Lung (tissue), 12 donors: Measurements from ENCODE around the gene SND1. TPM values are rescaled to one million over a fixed set of nuclear protein-coding genes. Genes with fewer than 3 reads are reported as not detected.

Experiments
- ATAC-seq: fragments of 200-7000 bp; cut with Tn5 transposase; one replicate; pipeline ENCODE4 v1.9.1; 2020; ENCODE audit warnings: moderate number of reproducible peaks; ENCODE audit not compliant: insufficient read depth, low FRiP score
- DNase-seq, 3 donors: peaks; one replicate each; pipeline ENCODE4 v3.0.0-alpha.2; 2013 to 2017
- H3K27ac ChIP-seq, 2 donors: one replicate each; pipeline ENCODE4 v1.5.1; 2013; ENCODE audit warnings: mild to moderate bottlenecking in 2 of 2, moderate library complexity in 2 of 2, control low read depth in 1 of 2, inconsistent platforms in 1 of 2, low read depth in 1 of 2, low read length in 1 of 2
- H3K27me3 ChIP-seq, 3 donors: one replicate each; pipeline ENCODE4 v1.5.1; 2013; ENCODE audit warnings: low read length in 2 of 3; ENCODE audit not compliant: control insufficient read depth in 3 of 3, insufficient read depth in 3 of 3
- H3K36me3 ChIP-seq, 4 donors: one replicate each; pipeline ENCODE4 v1.5.1; 2013; ENCODE audit warnings: low read length in 4 of 4, mild to moderate bottlenecking in 1 of 4, moderate library complexity in 1 of 4; ENCODE audit not compliant: control insufficient read depth in 4 of 4, insufficient read depth in 4 of 4
- H3K4me1 ChIP-seq, 5 donors: one replicate each; pipeline ENCODE4 v1.5.1; 2013; ENCODE audit warnings: low read length in 5 of 5, mild to moderate bottlenecking in 2 of 5, moderate library complexity in 1 of 5; ENCODE audit not compliant: control insufficient read depth in 5 of 5, insufficient read depth in 5 of 5
- H3K4me3 ChIP-seq: one replicate; pipeline ENCODE4 v1.5.1; 2013; ENCODE audit warnings: mild to moderate bottlenecking, control low read depth, moderate library complexity
- H3K9ac ChIP-seq, 2 donors: one replicate each; pipeline ENCODE4 v1.5.1; 2013; ENCODE audit warnings: low read length in 2 of 2, control low read depth in 1 of 2; ENCODE audit not compliant: insufficient read depth in 1 of 2
- H3K9me3 ChIP-seq, 4 donors: one replicate each; pipeline ENCODE4 v1.5.1; 2013; ENCODE audit warnings: low read length in 3 of 4, mild to moderate bottlenecking in 1 of 4, moderate library complexity in 1 of 4; ENCODE audit not compliant: control insufficient read depth in 4 of 4, insufficient read depth in 3 of 4
- CTCF ChIP-seq: IDR thresholded peaks from 2 replicates; pipeline ENCODE4 v1.5.1; 2012; ENCODE audit warnings: mild to moderate bottlenecking; ENCODE audit errors: control extremely low read depth, extremely low read depth
- WGBS, 2 donors: extraction: QIAGEN DNeasy Blood & Tissue Kit; methylation state at CpG; one replicate each; pipeline ENCODE4 v1.1.7; 2013; 5-methylcytosine and 5-hydroxymethylcytosine counted together
- polyA plus RNA-seq, 2 donors: library from polyadenylated mRNA; stranded (reverse); fragments of 200-250 nt; gene quantifications; one replicate each; pipeline ENCODE4 v1.2.1, GENCODE V29; 2013
- total RNA-seq, 2 donors: library from RNA; depleted of rRNA in 1 of 2; stranded (reverse); fragments of >200 nt in 1 of 2; gene quantifications; one replicate each; pipeline ENCODE4 v1.2.1, GENCODE V29; 2014 to 2021
- donor health status: control.
- donor health status: control.
- donor health status: Bipolar disorder and iron deficiency.
- donor health status: healthy.
- donor health status: DM: yes; HTN: yes; CAD: no.

The SND1 gene
- total and polyA plus RNA-seq, 4 donors: 94.5 to 210 (median 137) TPM

- H3K36me3 ChIP-seq: peaks cover 0 to 20% (median 4%) of the 10 kb centered on the region in 4 donors
- TF ChIP-seq CTCF: no peak
Observed at GRCh38 chr7:128097211-128097731, 445.3 kb downstream of the SND1 start.

GRCh38 chr7:128098629-128099028, 446.6 kb downstream of the SND1 start:
- no peak overlapping the region for H3K27ac ChIP-seq
- H3K4me1 ChIP-seq: peaks cover 0 to 3% (median 0%) of the 10 kb centered on the region in 5 donors
- ATAC-seq (no peak), DNase-seq (no peak)
- 97 to 98% methylated on average over 5 of the region's 5 CpGs for WGBS, 2 donors
- peaks cover 0 to 11% (median 2%) of the 10 kb centered on the region in 4 donors for H3K36me3 ChIP-seq
- no peak for TF ChIP-seq CTCF
- no peak overlapping the region for H3K4me3 ChIP-seq
- H3K27me3 ChIP-seq: peaks cover 0 to 8% (median 0%) of the 10 kb centered on the region in 3 donors
- no peak overlapping the region for H3K9ac ChIP-seq
- H3K9me3 ChIP-seq: no peaks in the 10 kb centered on the region

More at GRCh38 chr7:128097211-128097731, 445.3 kb downstream of the SND1 start:
- Histone ChIP-seq H3K9me3 (no peaks in the 10 kb centered on the region), H3K9ac (no peak overlapping the region), H3K27ac (no peak overlapping the region), H3K4me1 (peaks cover 0 to 3% (median 0%) of the 10 kb centered on the region in 5 donors), H3K4me3 (no peak overlapping the region), H3K27me3 (no peaks in the 10 kb centered on the region)
- ATAC-seq (no peak), DNase-seq (no peak)
- WGBS, 2 donors: 96 to 97% methylated on average over 7 of the region's 7 CpGs

GRCh38 chr7:128099204-128099671, 447.2 kb downstream of the SND1 start:
- no peak for DNase-seq
- peaks cover 0 to 12% (median 0%) of the 10 kb centered on the region in 3 donors for H3K27me3 ChIP-seq
- no peak for ATAC-seq
- peaks cover 0 to 9% (median 2%) of the 10 kb centered on the region in 4 donors for H3K36me3 ChIP-seq
- no peak overlapping the region for H3K9ac ChIP-seq
- H3K9me3 ChIP-seq: no peaks in the 10 kb centered on the region
- peaks cover 0 to 8% (median 0%) of the 10 kb centered on the region in 5 donors for H3K4me1 ChIP-seq
- H3K4me3 ChIP-seq: no peak overlapping the region
- H3K27ac ChIP-seq: no peak overlapping the region
- no peak for TF ChIP-seq CTCF
- 91 to 93% methylated on average over 5 of the region's 5 CpGs for WGBS, 2 donors
